Central memory CD8-positive, alpha-beta T cell (primary cell): ENCODE measurements around the gene FAAP100.

Experiments
- ATAC-seq: fragments of 150-1000 bp; cut with Tn5 transposase; replicated peaks from 2 replicates; pipeline ENCODE4 v1.10.0; 2022; ENCODE audit warnings: mild to moderate bottlenecking, moderate FRiP score, moderate number of reproducible peaks; ENCODE audit not compliant: poor library complexity, severe bottlenecking; ENCODE audit errors: extremely low read depth
- DNase-seq, 2 donors: peaks; one replicate each; pipeline ENCODE4 v3.0.0; 2021; ENCODE audit warnings: low spot score in 2 of 2
- H3K27ac Mint-ChIP-seq: one replicate; pipeline ENCODE4 v1.8.0; 2022; ENCODE audit warnings: low read depth, mild to moderate bottlenecking, moderate library complexity, mixed read lengths
- H3K27me3 Mint-ChIP-seq: one replicate; pipeline ENCODE4 v1.8.0; 2022; ENCODE audit warnings: mixed read lengths
- H3K36me3 Mint-ChIP-seq: one replicate; pipeline ENCODE4 v1.8.0; 2022; ENCODE audit warnings: mild to moderate bottlenecking, moderate library complexity, mixed read lengths; ENCODE audit not compliant: insufficient read depth
- H3K4me1 Mint-ChIP-seq: one replicate; pipeline ENCODE4 v1.8.0; 2022; ENCODE audit warnings: mixed read lengths
- H3K4me3 Mint-ChIP-seq: one replicate; pipeline ENCODE4 v1.8.0; 2022; ENCODE audit warnings: mild to moderate bottlenecking, moderate library complexity, mixed read lengths
- H3K9me3 Mint-ChIP-seq: one replicate; pipeline ENCODE4 v1.8.0; 2022; ENCODE audit warnings: mixed read lengths

The FAAP100 gene

GRCh38 chr17:81513372-81513752 is 38.8 kb downstream of the FAAP100 start:
- peaks cover 64% of the 10 kb centered on the region for H3K4me1 Mint-ChIP-seq
- peak overlapping the region; percentile 100 for H3K4me3 Mint-ChIP-seq
- peak; percentile 44 to 52 for DNase-seq
- no peaks in the 10 kb centered on the region for H3K27me3 Mint-ChIP-seq
- no peaks in the 10 kb centered on the region for H3K9me3 Mint-ChIP-seq
- peak overlapping the region; percentile 88 for H3K27ac Mint-ChIP-seq
- ATAC-seq = peak; percentile 34
- H3K36me3 Mint-ChIP-seq = peaks cover 58% of the 10 kb centered on the region

- H3K4me3 Mint-ChIP-seq = peak within 1 kb of the TSS; percentile 100
- ATAC-seq (peak; percentile 75), DNase-seq (peak; percentile 79 to 85)
- no peaks in the 10 kb centered on the region for H3K27me3 Mint-ChIP-seq
- peaks cover 58% of the 10 kb centered on the region for H3K36me3 Mint-ChIP-seq
- H3K9me3 Mint-ChIP-seq = no peaks in the 10 kb centered on the region
- peak within 1 kb of the TSS; percentile 92 for H3K27ac Mint-ChIP-seq
- peaks cover 64% of the 10 kb centered on the region for H3K4me1 Mint-ChIP-seq
These were observed 39.4 kb downstream of the FAAP100 start, which contains the start of gene ACTG1 for GRCh38 chr17:81512562-81513371. Gene ACTG1 (minus strand): TSS chr17:81512799. CDS start chr17:81512354, 445 bp downstream.

DNA sequence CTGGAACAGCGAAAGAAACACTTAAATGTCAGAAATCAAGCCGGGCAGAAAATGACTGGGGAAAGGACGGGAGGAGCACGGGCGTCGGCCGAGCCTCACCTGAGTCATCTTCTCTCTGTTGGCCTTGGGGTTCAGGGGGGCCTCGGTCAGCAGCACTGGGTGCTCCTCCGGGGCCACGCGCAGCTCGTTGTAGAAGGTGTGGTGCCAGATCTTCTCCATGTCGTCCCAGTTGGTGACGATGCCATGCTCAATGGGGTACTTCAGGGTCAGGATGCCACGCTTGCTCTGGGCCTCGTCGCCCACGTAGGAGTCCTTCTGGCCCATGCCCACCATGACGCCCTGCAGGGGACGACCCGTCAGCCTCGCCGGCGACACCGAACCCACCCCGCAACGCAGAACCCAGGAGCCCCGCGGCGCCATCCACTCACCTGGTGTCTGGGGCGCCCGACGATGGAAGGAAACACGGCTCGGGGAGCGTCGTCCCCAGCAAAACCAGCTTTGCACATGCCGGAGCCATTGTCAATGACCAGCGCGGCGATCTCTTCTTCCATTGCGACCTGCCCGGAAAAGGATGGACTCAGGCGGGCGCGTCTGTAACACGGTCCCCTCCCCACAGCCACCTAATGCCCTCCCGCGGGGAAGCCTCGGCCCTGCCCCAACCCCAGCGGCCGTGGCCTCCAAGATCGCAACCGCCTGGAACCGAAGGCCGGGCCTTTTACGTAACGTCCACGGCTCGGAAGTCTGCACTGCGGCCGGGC is 40.2 kb downstream of the FAAP100 start:
- ATAC-seq = no peak
- Mint-ChIP-seq H3K36me3 (peaks cover 58% of the 10 kb centered on the region), H3K27ac (peak overlapping the region; percentile 92), H3K4me1 (peaks cover 66% of the 10 kb centered on the region), H3K4me3 (peak overlapping the region; percentile 100), H3K27me3 (no peaks in the 10 kb centered on the region), H3K9me3 (no peaks in the 10 kb centered on the region)
- no peak for DNase-seq

DNA sequence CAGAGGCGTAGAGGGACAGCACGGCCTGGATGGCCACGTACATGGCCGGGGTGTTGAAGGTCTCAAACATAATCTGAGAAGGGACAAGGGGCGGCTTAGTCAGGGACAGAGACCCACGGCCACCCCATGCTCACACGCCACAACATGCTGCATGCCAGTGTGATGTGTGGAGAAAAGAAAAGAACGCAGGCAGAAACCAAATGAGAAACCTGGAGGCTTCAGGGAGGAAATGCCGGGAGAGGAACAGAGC is 40.7 kb downstream of the FAAP100 start:
- ATAC-seq (no peak), DNase-seq (no peak)
- peak overlapping the region; percentile 100 for H3K4me3 Mint-ChIP-seq
- peaks cover 61% of the 10 kb centered on the region for H3K4me1 Mint-ChIP-seq
- peak overlapping the region; percentile 92 for H3K27ac Mint-ChIP-seq
- no peaks in the 10 kb centered on the region for H3K9me3 Mint-ChIP-seq
- peaks cover 58% of the 10 kb centered on the region for H3K36me3 Mint-ChIP-seq
- no peaks in the 10 kb centered on the region for H3K27me3 Mint-ChIP-seq

DNA sequence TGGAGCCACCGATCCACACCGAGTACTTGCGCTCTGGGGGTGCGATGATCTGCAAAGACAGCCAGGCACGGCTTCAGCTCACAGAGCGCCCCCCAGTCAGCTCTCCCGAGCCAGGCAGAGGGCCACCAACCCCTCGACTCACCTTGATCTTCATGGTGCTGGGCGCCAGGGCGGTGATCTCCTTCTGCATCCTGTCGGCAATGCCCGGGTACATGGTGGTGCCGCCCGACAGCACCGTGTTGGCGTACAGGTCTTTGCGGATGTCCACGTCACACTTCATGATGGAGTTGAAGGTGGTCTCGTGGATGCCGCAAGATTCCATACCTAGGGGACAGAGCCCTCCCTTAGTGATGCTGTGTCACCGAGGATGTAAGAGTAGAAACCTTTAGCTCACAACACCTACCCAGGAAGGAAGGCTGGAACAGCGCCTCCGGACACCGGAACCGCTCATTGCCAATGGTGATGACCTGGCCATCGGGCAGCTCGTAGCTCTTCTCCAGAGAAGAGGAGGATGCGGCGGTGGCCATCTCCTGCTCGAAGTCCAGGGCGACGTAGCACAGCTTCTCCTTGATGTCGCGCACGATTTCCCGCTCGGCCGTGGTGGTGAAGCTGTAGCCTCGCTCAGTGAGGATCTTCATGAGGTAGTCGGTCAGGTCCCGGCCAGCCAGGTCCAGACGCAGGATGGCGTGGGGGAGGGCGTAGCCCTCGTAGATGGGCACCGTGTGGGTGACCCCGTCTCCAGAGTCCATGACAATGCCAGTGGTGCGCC is 41.2 kb downstream of the FAAP100 start:
- no peaks in the 10 kb centered on the region for H3K27me3 Mint-ChIP-seq
- H3K27ac Mint-ChIP-seq = peak overlapping the region; percentile 92
- peaks cover 58% of the 10 kb centered on the region for H3K36me3 Mint-ChIP-seq
- H3K4me1 Mint-ChIP-seq = peaks cover 56% of the 10 kb centered on the region
- no peak for ATAC-seq
- peak overlapping the region; percentile 100 for H3K4me3 Mint-ChIP-seq
- DNase-seq = peak in 1 of 2 donors; percentile 37
- no peaks in the 10 kb centered on the region for H3K9me3 Mint-ChIP-seq

- Mint-ChIP-seq H3K4me1 (peaks cover 49% of the 10 kb centered on the region), H3K27ac (peak overlapping the region; percentile 92), H3K9me3 (no peaks in the 10 kb centered on the region), H3K4me3 (peak overlapping the region; percentile 100), H3K36me3 (peaks cover 55% of the 10 kb centered on the region), H3K27me3 (no peaks in the 10 kb centered on the region)
- no peak for ATAC-seq
- no peak for DNase-seq
These were observed 42.0 kb downstream of the FAAP100 start for GRCh38 chr17:81509972-81510784.

DNA sequence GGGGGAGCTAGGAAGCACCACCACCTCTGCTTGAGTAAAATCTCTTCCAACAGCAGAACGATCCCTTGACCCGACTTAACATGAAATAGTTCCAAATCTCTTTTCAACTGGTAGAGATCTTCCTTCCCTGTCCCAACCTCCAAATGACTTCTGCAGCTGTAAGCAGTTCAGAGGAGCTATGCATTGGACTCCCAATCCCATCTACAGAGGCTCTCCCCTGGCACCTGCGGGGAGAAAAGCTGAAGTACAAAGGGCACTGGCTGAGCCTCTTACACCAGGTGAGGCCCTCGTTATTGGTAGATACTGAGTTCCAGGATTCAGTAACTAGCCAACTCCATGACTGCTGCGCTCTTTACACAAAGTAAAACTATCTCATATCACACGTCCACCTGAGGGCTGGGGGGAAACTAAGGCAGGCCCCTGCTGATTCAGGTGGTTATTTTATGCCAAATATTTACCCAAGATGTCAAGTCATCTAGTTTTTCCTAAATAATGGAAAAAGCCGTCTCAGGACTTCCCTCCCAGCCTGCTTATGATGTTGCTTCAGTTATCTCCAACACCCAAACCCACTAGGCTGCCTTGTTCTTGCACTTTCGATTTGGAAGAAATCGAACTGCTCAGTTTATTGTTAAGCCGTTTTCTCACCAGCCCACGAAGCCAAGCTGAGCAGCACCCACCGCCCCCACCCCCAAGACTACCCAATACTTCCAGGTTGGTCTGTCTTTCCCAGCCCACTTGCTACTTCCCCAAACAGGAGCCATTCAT is 42.8 kb downstream of the FAAP100 start:
- Mint-ChIP-seq H3K9me3 (no peaks in the 10 kb centered on the region), H3K27ac (peak overlapping the region; percentile 92), H3K4me3 (peak overlapping the region; percentile 100), H3K27me3 (no peaks in the 10 kb centered on the region), H3K36me3 (peaks cover 55% of the 10 kb centered on the region), H3K4me1 (peaks cover 47% of the 10 kb centered on the region)
- ATAC-seq (no peak), DNase-seq (no peak)

DNA sequence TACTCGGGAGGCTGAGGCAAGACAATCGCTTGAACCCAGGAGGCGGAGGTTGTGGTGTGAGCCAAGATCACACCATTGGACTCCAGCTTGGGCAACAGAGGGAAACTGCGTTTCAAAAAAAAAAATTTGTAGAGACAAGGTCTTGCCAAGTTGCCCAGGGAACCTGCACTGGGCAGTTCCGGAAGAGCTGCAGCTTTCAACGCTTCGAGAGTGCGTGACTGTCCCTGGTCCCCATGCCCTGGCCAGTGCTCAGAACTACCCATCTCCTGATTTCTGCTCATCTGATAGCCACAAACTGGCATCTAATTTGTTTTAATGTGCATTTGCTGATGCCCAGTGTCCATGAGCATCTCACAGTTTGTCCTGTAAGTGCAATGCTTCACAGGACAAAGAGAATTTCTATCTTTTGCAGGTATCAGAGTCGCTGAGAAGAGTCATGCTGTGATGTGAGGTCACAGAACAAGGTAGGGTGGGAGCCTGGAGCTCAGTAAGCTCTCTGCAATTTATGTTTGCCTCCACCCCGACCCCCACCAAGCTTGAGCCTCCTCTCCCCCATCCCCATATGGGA is 43.4 kb downstream of the FAAP100 start:
- H3K4me3 Mint-ChIP-seq = peak overlapping the region; percentile 100
- no peaks in the 10 kb centered on the region for H3K27me3 Mint-ChIP-seq
- H3K27ac Mint-ChIP-seq = peak overlapping the region; percentile 92
- peaks cover 52% of the 10 kb centered on the region for H3K36me3 Mint-ChIP-seq
- H3K9me3 Mint-ChIP-seq = no peaks in the 10 kb centered on the region
- no peak for ATAC-seq
- H3K4me1 Mint-ChIP-seq = peaks cover 47% of the 10 kb centered on the region
- no peak for DNase-seq

DNA sequence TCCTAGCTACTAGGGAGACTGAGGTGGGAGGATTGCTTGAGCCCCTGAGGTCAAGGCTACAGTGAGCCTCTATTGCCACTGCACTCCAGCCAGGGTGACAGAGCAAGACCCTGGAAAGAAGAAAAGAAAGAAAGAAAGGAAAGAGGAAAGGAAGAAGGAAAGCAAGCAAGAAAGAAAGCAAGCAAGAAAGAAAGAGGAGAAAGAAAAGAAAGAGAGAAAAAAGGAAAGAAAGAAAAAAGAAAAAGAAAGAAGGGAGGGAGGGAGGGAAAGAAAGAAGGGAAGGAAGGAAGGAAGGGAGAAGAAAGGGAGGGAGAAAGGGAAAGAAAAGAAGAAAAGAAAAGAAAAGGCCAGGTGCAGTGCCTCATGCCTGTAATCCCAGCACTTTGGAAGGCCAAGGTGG is 48.5 kb downstream of the FAAP100 start:
- peaks cover 4% of the 10 kb centered on the region for H3K36me3 Mint-ChIP-seq
- H3K4me3 Mint-ChIP-seq = no peak overlapping the region
- H3K4me1 Mint-ChIP-seq = peaks cover 12% of the 10 kb centered on the region
- H3K27ac Mint-ChIP-seq = no peak overlapping the region
- no peaks in the 10 kb centered on the region for H3K27me3 Mint-ChIP-seq
- ATAC-seq = no peak
- DNase-seq = no peak
- H3K9me3 Mint-ChIP-seq = no peaks in the 10 kb centered on the region

DNA sequence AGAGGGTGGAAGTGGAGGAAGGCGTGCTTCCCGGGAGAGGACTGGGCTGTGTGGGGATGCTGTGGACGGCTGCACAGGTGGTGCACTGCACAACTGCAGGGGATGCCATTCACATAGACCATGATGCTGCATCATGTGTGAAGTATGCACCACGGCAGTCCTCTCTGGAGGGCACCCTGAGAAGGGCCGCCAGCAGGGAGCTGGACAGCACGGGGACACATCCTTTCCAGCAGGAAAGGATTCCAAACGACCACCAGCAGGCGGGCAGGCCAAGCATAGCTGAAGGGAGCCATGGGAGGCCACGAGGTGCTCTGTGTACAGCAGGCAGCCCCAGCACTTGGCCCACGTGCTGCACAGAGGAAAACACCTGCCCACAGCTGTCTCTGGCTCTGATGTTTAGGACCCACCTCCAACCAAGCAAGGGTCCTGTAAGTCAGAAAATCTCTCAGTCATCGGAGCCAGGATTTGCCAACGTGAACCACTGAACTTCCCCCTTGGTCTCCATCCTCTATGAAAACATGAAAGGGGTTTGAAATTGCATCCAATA is 49.6 kb downstream of the FAAP100 start:
- Mint-ChIP-seq H3K36me3 (peaks cover under 1% of the 10 kb centered on the region), H3K4me1 (peaks cover 1% of the 10 kb centered on the region), H3K27ac (no peak overlapping the region), H3K9me3 (no peaks in the 10 kb centered on the region), H3K27me3 (no peaks in the 10 kb centered on the region), H3K4me3 (no peak overlapping the region)
- ATAC-seq (no peak), DNase-seq (no peak)

- Mint-ChIP-seq H3K36me3 (no peaks in the 10 kb centered on the region), H3K27me3 (peaks cover 1% of the 10 kb centered on the region), H3K27ac (no peak overlapping the region), H3K4me1 (no peaks in the 10 kb centered on the region), H3K9me3 (no peaks in the 10 kb centered on the region), H3K4me3 (no peak overlapping the region)
- ATAC-seq (no peak), DNase-seq (no peak)
These were observed 52.1 kb downstream of the FAAP100 start for GRCh38 chr17:81500047-81500446.
